GM18951 (cell line): ENCODE measurements around the gene SLC22A1.
"Not testable (repeated sequence)": the region's sequence is repeated elsewhere in the genome, so short reads cannot be mapped to it uniquely, and the experiment has no call there.

Experiments used
- POLR2A ChIP-seq: IDR thresholded peaks from 4 replicates; pipeline ENCODE4 v1.6.1; 2011; ENCODE audit warnings: mild to moderate bottlenecking; ENCODE audit not compliant: insufficient read length, insufficient read depth; ENCODE audit errors: extremely low read depth
- in situ Hi-C: fragments of 300-500 bp; cut with MboI; formaldehyde crosslinking; loops from one replicate; pipeline ENCODE4 v1.12.0; 2022; ENCODE audit warnings: low sequenced_read_pairs, mixed read lengths, inconsistent platforms; ENCODE audit not compliant: unreplicated experiment

The SLC22A1 gene

DNA sequence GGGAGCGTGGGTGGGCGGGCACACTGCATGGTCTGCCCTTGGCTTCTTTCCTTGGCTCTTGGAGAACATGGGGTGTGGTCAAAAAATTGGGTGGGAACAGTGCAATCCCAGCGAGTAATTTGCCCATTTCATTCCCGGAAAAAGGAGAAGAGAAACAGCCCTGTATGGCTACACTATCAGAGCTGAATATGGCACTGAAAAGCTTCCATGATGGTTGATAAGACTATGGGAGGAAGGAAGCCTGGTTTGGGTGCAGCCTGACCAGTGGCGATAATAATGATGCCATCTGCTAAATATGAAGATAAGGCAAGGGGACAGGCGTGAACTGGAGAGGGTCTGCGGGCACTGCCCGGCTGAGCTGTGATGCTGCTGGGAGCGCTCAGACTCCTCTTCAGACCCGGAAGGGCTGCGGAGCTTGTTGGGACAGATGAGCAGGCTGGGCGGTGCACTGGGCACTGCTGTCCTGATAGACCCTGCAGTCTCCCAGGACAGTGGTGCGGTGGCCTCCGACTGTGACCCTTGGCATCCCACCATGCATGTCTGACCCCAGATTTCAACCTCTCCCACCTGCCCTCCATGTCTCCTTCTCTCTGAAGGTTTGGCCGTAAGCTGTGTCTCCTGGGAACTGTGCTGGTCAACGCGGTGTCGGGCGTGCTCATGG is 10.2 kb downstream of the SLC22A1 start:
- in situ Hi-C loops, result no loop called here

DNA sequence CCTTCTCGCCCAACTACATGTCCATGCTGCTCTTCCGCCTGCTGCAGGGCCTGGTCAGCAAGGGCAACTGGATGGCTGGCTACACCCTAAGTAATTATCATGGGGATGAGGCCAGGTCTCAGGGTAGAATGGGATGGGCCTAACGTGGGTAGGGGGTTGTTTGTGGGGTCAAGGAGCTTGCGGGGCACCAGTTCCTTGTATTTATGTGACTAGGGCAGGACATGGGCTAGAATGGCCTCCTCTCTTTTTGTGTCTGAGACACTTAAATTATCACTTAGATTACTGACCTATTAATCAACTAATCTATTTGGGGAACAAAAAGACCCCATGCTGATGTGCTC is 10.7 kb downstream of the SLC22A1 start:
- in situ Hi-C loops, result no loop called here
- no peak for TF ChIP-seq POLR2A

More for the DNA sequence above, 10.2 kb downstream of the SLC22A1 start:
- no peak for TF ChIP-seq POLR2A

DNA sequence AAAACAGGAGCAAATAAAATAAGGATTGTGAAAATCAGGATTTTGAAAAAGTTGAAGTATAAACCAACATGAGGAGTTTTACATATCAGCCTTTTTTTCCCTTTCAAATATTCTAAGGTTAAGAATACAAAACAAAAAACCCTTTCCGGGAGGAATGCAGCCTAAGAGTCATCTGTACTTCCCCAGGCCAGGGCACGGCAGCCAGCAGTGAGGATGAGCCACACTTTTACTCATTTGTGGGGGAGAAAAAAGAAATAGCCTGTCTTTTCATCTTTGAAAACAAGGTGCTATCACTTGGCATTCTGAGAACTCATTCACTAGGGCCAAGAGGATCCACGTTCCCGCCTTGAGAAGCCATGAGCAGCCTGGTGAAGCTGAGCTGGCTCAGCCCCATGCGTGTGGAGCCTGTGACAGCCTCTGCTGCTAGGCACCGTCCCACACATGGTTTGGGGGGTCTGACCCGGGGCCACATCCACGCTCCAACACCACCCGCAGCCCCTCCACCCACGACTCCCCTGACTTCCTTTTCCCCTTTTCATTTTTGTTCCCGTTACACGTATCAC is 11.2 kb downstream of the SLC22A1 start:
- in situ Hi-C loops, result no loop called here

DNA sequence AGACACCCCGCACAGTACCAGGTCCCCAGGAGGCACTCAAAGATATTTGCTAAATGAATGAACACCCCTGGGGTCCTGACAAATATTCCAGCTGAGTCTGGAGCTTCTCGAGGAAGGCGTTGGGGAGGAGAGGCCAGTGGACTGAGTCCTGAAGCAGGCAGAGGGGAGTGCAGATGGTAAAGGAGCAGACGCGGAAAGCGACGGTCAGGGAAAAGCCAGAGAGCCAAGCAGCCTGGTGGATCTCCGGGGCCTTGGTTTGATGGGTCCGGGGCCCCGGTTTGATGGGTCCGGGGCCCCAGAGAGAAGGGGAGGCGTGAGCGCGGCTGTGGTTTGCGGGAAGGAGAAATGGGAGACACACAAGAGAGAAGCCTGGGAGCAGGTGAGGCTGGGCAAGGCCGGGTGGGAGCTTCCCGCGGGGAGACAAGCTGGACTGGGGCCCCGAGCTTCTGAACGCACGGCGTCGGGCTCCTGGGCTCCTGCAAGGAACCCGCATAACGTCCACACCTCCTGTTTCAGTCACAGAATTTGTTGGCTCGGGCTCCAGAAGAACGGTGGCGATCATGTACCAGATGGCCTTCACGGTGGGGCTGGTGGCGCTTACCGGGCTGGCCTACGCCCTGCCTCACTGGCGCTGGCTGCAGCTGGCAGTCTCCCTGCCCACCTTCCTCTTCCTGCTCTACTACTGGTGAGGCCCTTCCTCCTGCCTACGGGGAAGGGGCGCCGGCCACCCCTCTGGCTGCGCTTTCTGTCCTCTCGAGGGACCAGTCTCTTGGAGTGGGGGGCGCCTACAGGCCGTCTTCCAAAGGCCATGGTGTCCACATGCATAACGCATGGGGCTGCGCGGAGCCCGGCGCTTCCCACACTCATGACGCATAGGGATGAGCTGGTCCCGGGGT is 12.1 kb downstream of the SLC22A1 start:
- in situ Hi-C loops, result no loop called here
- no peak for TF ChIP-seq POLR2A

More for the DNA sequence above, 11.2 kb downstream of the SLC22A1 start:
- no peak for TF ChIP-seq POLR2A

DNA sequence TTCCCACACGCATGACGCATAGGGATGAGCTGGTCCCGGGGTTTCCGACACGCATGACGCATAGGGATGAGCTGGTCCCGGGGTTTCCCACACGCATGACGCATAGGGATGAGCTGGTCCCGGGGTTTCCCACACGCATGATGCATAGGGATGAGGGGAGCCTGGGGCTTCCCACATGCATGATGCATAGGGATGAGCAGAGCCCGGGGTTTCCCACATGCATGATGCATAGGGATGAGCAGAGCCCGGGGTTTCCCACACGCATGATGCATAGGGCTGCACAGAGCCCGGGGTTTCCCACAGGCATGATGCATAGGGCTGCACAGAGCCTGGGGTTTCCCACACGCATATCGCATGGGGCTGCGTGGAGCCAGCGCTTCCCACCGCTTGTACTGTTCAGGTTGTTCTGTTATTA is 12.7 kb downstream of the SLC22A1 start:
- in situ Hi-C loops, result not testable (repeated sequence)

DNA sequence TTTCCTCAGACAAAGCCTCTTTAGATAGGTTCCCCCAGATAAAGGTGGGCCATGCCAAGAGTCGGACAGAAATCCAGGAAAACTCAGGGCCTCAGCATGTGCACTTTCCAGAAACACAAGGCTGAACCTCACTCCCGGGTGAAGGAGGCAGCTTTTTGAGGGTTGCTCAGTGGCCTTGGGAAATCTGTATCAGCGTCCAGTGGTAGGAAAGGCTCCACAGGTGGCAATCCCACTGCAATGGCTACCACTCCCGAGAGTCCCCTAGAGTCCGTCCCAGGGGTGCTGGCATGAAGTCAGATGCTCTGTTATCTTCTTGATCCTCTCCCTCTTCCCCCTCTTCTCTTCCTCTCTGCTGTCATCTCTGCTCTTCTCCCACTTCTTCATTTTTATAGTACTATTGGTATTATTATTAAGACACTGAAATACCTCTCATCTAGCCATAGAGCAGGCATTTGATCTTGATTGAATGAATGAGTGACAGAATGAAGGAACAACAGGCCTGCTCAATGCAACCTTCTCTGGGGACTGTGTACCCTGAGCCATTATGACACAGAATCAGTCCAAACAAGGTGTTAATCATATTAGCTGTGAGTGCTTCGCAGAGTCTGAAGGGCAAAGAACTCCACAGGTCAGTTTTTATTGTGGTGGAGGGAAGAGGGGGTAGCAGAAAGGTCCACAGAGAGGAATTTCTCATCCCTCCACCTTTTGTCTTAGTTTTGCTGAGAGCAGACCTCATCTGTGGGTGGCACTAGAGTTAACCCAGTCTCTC is 13.3 kb downstream of the SLC22A1 start:
- no peak for TF ChIP-seq POLR2A
- in situ Hi-C loops, result no loop called here

DNA sequence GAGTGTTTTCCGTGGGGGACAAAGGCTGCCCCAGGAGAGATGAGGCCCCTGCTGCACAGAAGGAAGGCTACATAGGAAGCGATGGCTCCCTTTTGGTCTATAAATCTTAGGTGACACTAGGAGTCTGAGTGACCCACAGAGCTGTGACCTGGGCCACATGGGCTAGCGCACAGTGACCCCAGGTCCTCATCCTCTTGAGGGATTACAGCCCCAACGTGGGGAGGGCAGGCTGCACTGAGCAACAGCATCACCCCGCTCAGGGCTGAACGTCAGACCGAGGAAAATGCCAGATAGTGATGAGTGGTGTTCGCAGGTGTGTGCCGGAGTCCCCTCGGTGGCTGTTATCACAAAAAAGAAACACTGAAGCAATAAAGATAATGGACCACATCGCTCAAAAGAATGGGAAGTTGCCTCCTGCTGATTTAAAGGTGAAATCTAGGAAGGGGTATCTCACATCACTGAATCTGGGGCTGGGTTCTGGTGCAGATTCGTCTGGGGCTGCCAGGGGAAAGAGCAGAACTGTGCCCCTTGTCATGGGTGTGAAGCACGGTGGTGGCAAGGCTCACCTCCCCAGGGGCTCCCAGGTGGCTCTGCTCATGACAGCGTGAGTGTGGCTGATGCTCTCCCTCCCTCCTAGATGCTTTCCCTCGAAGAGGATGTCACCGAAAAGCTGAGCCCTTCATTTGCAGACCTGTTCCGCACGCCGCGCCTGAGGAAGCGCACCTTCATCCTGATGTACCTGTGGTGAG is 14.5 kb downstream of the SLC22A1 start:
- in situ Hi-C loops, result no loop called here
- no peak for TF ChIP-seq POLR2A

DNA sequence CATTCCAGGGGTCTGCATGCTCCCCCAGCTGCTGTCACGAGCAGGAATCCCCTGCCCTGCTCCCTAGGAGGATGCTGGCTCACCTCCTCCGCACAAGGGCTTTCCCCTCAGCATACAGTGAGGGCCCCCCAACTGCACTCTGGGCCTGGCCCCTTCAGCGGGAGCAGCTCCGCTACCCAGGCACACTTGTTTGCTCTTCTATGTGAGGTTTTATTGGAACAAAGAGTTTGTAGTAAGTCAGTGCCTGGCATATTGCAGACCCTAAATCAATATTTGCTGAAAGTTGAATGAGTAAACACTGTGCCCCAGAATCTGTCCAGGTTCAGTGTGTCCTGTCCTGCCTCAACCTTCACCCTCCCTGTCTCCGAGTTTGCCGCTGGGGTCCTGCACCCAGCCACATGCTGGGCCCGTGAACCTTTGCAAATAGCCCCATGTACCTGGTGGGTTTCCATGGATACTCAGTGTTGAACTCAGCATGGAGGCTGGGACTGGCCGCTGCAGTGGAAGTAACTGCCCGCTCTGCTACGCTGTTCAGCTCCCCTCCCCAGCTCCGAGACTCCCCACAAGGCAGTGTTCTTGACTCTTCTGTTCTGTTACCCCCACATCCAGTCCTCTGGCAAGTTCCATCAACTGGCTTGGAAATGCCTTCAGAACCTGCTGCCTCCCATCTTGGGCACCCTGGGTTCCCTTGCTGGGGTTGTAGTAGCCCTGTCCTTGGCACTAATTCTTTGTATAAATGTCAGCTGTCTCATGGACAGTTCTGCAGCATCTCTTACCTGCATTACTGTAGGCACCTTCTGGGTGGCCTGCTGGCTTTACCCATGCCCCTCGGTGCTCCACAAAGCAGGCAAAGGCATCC is 15.7 kb downstream of the SLC22A1 start:
- in situ Hi-C loops, result no loop called here
- no peak for TF ChIP-seq POLR2A

DNA sequence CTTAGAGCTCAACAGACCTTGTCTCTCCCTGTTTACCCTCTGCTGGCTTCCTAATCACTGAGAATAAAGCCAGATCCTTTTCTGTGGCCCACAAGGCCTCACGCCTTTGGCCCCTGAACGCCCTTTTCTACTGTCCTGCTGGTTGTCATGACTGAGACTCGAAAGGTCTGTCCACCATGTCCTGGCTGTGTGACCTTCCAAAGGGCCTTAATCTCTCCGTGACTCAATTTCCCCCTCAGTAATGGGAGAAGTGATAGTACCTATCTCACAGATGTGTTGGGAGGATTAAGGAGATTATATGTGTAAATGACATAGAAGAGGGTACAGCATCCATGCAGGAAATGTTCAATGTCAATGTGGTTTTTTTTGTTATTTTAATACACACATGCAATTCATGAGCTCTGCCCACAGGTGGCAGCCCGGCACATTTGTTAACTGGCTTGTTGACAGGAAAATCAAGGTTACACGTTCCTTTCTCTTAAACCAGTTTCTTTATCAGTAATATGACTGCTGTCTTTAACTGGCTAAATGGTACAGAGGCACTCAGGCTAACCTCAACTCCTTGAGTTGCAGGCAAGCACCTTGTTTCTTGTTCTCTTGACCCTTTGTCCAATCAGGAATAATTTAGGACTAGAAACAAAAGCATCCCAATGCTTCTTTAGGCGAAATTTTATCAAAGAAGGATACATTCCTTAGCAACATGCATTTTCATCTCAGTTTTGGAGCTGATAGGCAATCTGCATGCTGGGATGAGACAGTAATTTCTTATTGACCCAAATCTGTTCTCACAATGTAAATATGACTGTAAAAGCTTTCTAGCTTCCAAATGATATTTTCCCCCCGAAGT is 16.6 kb downstream of the SLC22A1 start:
- no peak for TF ChIP-seq POLR2A
- in situ Hi-C loops, result no loop called here

DNA sequence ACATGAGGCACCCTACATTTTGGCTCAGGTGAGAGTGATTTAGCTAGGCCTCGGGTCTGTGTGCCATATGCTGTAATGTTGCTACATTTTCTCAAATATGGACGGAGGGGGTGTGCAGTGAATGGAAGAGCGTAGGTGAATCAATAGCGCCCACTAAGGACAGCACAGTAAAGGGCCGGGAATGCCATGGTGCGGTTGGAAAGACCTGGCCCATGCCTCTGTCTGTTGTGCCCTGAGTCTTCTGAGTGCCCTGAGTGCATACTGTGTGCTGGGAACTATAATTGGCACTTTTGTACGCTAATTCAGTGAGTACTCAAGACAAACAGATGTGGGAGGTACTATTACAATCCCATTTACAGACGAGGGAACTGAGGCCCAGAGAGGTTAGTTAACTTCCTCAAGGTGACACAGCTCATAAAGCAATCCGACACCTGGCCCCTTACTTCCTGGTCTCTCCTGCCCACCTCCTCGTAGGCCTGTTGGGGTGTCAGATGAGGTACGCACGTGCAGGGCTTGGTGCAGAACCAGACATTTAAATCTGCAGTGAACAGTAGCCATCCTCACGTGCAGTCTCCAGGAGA is 17.3 kb downstream of the SLC22A1 start:
- TF ChIP-seq POLR2A, result no peak
- in situ Hi-C loops, result no loop called here

DNA sequence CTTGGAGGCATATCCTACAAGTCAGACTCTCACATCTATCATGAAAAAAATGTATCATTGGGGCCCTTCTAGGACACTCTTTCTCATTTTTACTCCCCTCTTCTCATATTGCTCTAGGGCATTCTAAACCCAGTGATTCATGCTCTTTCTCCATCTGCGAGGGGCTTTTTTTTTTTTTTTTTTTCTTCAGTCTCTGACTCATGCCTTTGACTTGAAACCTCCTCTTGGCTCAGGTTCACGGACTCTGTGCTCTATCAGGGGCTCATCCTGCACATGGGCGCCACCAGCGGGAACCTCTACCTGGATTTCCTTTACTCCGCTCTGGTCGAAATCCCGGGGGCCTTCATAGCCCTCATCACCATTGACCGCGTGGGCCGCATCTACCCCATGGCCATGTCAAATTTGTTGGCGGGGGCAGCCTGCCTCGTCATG is 17.8 kb downstream of the SLC22A1 start:
- TF ChIP-seq POLR2A, result no peak
- in situ Hi-C loops, result no loop called here

DNA sequence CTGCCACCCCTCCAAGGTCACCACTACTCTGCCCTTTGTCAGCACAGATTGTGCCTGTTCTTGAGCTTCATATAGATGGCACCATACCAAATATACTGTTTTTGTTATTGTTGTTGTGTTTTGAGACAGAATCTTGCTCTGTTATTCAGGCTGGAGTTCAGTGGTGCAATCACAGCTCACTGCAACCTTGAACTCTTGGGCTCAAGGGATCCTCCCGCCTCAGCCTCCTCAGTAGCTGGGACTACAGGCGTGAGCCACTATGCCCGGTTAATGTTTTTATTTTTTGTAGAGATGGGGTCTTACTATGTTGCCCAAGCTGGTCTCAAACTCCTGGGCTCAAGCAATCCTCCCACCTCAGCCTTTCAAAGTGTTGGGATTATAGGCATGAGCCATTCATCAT is 18.9 kb downstream of the SLC22A1 start:
- in situ Hi-C loops, result loop anchor here (10.0 kb wide), 1 partner anchor 314 kb away; no protein-coding TSS in a partner anchor
